GM12891 (cell line): ENCODE results near the gene COX17.

Source experiments
- POLR2A ChIP-seq: IDR thresholded peaks from 2 replicates; pipeline ENCODE4 v1.6.1; 2011; ENCODE audit warnings: low read depth, low read length, control low read depth
- POLR2AphosphoS5 ChIP-seq: IDR thresholded peaks from 2 replicates; pipeline ENCODE4 v1.6.1; 2011; ENCODE audit warnings: low read depth, low read length, control low read depth

- no peak for TF ChIP-seq POLR2A
- TF ChIP-seq POLR2AphosphoS5: no peak
These were observed 12.9 kb upstream of the COX17 start for GRCh38 chr3:119690043-119690656.
